GDM1 (cell line): ENCODE measurements around the gene AP4S1.
"Not testable (repeated sequence)": the region's sequence is repeated elsewhere in the genome, so short reads cannot be mapped to it uniquely, and the experiment has no call there.

Experiments used
- DNase-seq: peaks from one replicate; lab custom pipeline; 2025; lab: John Stamatoyannopoulos, UW

Gene AP4S1

GRCh38 chr14:31042893-31043292 is 17.4 kb downstream of the AP4S1 start:
- not testable (repeated sequence) for DNase-seq

GRCh38 chr14:31043379-31043778 is 17.9 kb downstream of the AP4S1 start:
- DNase-seq: no peak

GRCh38 chr14:31045501-31046080 is 20.1 kb downstream of the AP4S1 start:
- no peak for DNase-seq

GRCh38 chr14:31047503-31047902 is 22.1 kb downstream of the AP4S1 start:
- DNase-seq: no peak

GRCh38 chr14:31051023-31051422 is 25.6 kb downstream of the AP4S1 start:
- DNase-seq: no peak

GRCh38 chr14:31051511-31051910 is 26.1 kb downstream of the AP4S1 start:
- no peak for DNase-seq

- not testable (repeated sequence) for DNase-seq
These were observed 27.6 kb downstream of the AP4S1 start for GRCh38 chr14:31052905-31053586.

- no peak for DNase-seq
These were observed 31.6 kb downstream of the AP4S1 start for GRCh38 chr14:31057035-31057434.

GRCh38 chr14:31057701-31058364 is 32.4 kb downstream of the AP4S1 start:
- DNase-seq: no peak

- no peak for DNase-seq
These were observed 33.9 kb downstream of the AP4S1 start for GRCh38 chr14:31059152-31059924.

GRCh38 chr14:31060253-31060875 is 34.9 kb downstream of the AP4S1 start:
- no peak for DNase-seq

- not testable (repeated sequence) for DNase-seq
These were observed 37.5 kb downstream of the AP4S1 start for GRCh38 chr14:31062908-31063307.

- no peak for DNase-seq
These were observed 42.8 kb downstream of the AP4S1 start for GRCh38 chr14:31068235-31068634.

GRCh38 chr14:31069343-31069742 is 43.9 kb downstream of the AP4S1 start:
- DNase-seq: no peak

GRCh38 chr14:31070431-31070830 is 45.0 kb downstream of the AP4S1 start:
- DNase-seq: no peak

- no peak for DNase-seq
These were observed 45.7 kb downstream of the AP4S1 start for GRCh38 chr14:31071151-31071550.

- no peak for DNase-seq
These were observed 49.7 kb downstream of the AP4S1 start for GRCh38 chr14:31075144-31075543.

- DNase-seq: no peak
These were observed 53.3 kb downstream of the AP4S1 start for GRCh38 chr14:31078766-31079165.

GRCh38 chr14:31080056-31080455 is 54.6 kb downstream of the AP4S1 start:
- no peak for DNase-seq

- DNase-seq: no peak
These were observed 55.0 kb downstream of the AP4S1 start for GRCh38 chr14:31080484-31080883.

- no peak for DNase-seq
These were observed 58.3 kb downstream of the AP4S1 start for GRCh38 chr14:31083781-31084180.

- DNase-seq: no peak
These were observed 58.9 kb downstream of the AP4S1 start for GRCh38 chr14:31084385-31084784.
